ENCODE data around the gene FOXL2.

Gene FOXL2

DNA sequence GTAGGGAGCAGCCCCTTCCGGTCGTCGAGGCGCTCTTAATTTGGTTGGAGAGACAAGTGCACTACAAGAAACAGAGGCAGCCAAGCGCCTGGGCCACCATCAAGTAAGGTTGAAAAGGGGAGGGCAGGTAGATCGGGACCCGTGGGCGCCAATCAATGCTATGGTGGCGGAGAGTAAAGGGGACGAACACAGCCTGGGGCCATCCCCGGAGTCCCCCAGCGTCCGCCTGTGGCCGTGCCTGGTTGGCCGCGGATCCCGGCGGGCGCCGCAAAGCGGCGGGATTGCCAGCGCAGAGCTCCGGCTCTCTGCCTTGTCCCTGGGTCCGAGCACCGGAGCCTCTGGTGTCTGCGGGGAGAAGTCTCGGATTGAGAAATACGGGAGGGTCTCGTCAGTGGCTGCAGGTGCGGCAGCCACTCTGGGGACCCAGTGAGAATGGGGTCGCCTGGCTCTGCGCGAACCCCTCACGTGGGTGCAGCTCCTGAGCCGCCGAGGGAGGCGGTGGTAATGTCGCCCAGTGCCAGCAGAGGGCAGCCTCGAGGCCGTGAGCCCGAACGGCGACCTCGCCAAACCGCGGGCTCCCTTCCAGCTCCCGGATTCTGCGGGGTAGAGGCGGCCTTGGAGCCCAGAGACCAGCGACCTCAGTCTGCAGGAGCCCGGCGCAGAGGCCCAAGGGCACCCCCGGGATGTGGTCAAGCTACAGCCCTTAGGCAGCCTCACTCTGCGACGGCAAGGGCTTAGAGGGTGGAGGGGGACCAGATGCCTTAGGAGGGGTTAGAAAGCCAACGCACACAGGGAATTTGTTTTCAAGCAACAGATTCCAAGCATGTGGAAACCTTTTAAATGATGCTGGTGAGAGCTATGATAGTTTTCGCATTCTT, 10.8 kb downstream of the FOXL2 start:
- in situ Hi-C loops (cut with MboI; ENCODE audit: low pct_unique_long_range_greater_than_20kb, low sequenced_read_pairs, unreplicated experiment), result loop anchor here (25.0 kb wide), 2 partner anchors 376 to 474 kb away; no protein-coding TSS in a partner anchor
- peak; percentile 92 for DNase-seq (ENCODE audit: low spot score)

DNA sequence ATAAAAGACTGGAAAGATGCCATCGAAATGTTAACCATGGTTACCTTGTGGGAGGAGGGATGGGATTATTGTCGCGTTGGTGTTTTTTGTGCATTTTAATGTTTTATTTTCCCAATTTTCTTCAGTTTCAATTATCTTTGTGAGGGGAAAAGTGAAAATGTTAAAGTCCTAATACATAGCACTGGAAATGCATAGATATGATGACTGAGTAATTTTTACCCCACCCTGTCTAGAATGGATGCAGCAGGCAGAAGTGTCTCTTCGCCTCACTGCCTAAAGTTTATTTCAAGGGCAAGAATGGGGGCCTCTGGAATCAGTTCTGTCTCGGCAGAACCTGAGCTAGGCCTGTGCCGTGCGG, 11.5 kb downstream of the FOXL2 start:
- TF ChIP-seq, protein P1, sequence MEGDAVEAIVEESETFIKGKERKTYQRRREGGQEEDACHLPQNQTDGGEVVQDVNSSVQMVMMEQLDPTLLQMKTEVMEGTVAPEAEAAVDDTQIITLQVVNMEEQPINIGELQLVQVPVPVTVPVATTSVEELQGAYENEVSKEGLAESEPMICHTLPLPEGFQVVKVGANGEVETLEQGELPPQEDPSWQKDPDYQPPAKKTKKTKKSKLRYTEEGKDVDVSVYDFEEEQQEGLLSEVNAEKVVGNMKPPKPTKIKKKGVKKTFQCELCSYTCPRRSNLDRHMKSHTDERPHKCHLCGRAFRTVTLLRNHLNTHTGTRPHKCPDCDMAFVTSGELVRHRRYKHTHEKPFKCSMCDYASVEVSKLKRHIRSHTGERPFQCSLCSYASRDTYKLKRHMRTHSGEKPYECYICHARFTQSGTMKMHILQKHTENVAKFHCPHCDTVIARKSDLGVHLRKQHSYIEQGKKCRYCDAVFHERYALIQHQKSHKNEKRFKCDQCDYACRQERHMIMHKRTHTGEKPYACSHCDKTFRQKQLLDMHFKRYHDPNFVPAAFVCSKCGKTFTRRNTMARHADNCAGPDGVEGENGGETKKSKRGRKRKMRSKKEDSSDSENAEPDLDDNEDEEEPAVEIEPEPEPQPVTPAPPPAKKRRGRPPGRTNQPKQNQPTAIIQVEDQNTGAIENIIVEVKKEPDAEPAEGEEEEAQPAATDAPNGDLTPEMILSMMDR (IDR thresholded peaks at IDR 0.05; ENCODE audit: extremely low read depth, insufficient read depth, missing control alignments), result no peak
- in situ Hi-C loops (cut with MboI; ENCODE audit: low pct_unique_long_range_greater_than_20kb, low sequenced_read_pairs, unreplicated experiment), result loop anchor here (25.0 kb wide), 2 partner anchors 377 to 473 kb away; no protein-coding TSS in a partner anchor
- DNase-seq (ENCODE audit: low spot score), result no peak

More for the DNA sequence above, 10.8 kb downstream of the FOXL2 start:
- TF ChIP-seq, protein P1 (IDR thresholded peaks at IDR 0.05; ENCODE audit: extremely low read depth, insufficient read depth, missing control alignments), result peak; percentile 97

DNA sequence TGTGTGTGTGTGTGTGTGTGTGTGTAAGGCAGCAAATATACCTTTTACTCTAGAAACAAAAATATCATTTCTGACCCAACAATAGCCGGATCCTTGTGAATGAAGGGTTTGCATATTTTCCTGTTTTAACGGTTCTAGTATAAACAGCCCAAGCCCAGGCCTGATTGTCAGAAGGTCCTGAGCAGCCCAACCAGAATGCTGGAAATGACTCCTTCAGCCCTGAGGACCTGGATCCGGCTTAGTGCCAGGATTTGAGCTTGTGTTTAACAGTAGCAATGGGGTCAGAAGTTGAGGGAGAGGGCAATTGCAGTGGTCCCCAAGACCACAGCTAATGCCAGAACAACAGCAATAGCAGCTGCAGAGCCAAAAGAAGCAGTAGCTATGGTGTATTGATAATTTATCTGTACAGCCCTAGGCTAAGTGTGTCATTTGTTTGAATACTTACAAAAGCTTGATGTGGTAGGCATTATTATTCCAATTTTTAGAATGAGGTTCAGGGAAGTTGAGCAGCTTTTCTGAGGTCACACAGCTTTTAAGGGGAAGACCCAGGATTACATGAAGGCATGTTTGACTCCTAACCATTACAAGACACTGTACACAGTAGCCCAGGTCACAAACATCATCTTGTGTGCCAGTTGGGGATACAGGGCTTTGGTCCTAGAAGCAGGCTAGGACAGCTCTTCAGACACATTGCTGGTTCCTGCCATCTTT, 12.8 kb downstream of the FOXL2 start:
- TF ChIP-seq, protein P1 (IDR thresholded peaks at IDR 0.05; ENCODE audit: extremely low read depth, insufficient read depth, missing control alignments), result no peak
- in situ Hi-C loops (cut with MboI; ENCODE audit: low pct_unique_long_range_greater_than_20kb, low sequenced_read_pairs, unreplicated experiment), result loop anchor here (25.0 kb wide), 2 partner anchors 378 to 472 kb away; no protein-coding TSS in a partner anchor
- no peak for DNase-seq (ENCODE audit: low spot score)

- in situ Hi-C loops (cut with MboI; ENCODE audit: low pct_unique_long_range_greater_than_20kb, low sequenced_read_pairs, unreplicated experiment), result loop anchor here (25.0 kb wide), 2 partner anchors 379 to 471 kb away; no protein-coding TSS in a partner anchor
- TF ChIP-seq, protein P1 (IDR thresholded peaks at IDR 0.05; ENCODE audit: extremely low read depth, insufficient read depth, missing control alignments), result no peak
These were observed 13.8 kb downstream of the FOXL2 start for GRCh38 chr3:138933068-138933668.

GRCh38 chr3:138928727-138929372, 18.1 kb downstream of the FOXL2 start:
- in situ Hi-C loops (cut with MboI; ENCODE audit: low pct_unique_long_range_greater_than_20kb, low sequenced_read_pairs, unreplicated experiment), result loop anchor here (25.0 kb wide), 2 partner anchors 383 to 467 kb away; no protein-coding TSS in a partner anchor
- TF ChIP-seq, protein P1 (IDR thresholded peaks at IDR 0.05; ENCODE audit: extremely low read depth, insufficient read depth, missing control alignments), result no peak

More at GRCh38 chr3:138933068-138933668, 13.8 kb downstream of the FOXL2 start:
- DNase-seq (ENCODE audit: low spot score), result no peak

More at GRCh38 chr3:138928727-138929372, 18.1 kb downstream of the FOXL2 start:
- DNase-seq (ENCODE audit: low spot score), result no peak
